CD4-positive, alpha-beta T cell treated with Interleukin-15 for 1 hour (primary cell): ENCODE measurements around the gene CENPP.
"Not testable (repeated sequence)": the region's sequence is repeated elsewhere in the genome, so short reads cannot be mapped to it uniquely, and the experiment has no call there.

Experiments used
- DNase-seq: peaks from one replicate; pipeline ENCODE4 v3.0.0-alpha.2; 2020

The CENPP gene

GRCh38 chr9:92558612-92559374, 233.0 kb downstream of the CENPP start:
- no peak for DNase-seq

- no peak for DNase-seq
Measured at GRCh38 chr9:92561374-92562330, 235.9 kb downstream of the CENPP start.

GRCh38 chr9:92562461-92562967, 236.8 kb downstream of the CENPP start:
- DNase-seq: no peak

GRCh38 chr9:92563116-92564100, 237.7 kb downstream of the CENPP start:
- no peak for DNase-seq

GRCh38 chr9:92564504-92564903, 238.8 kb downstream of the CENPP start:
- DNase-seq: no peak

- DNase-seq: no peak
Measured at GRCh38 chr9:92564982-92565381, 239.2 kb downstream of the CENPP start.

GRCh38 chr9:92571871-92572270, 246.1 kb downstream of the CENPP start:
- not testable (repeated sequence) for DNase-seq

GRCh38 chr9:92573612-92574011, 247.9 kb downstream of the CENPP start:
- not testable (repeated sequence) for DNase-seq

- DNase-seq: no peak
Measured at GRCh38 chr9:92576175-92576574, 250.4 kb downstream of the CENPP start.

GRCh38 chr9:92589923-92590322, 264.2 kb downstream of the CENPP start:
- DNase-seq: no peak

GRCh38 chr9:92590377-92590776, 264.6 kb downstream of the CENPP start:
- no peak for DNase-seq

- no peak for DNase-seq
Measured at GRCh38 chr9:92592537-92592936, 266.8 kb downstream of the CENPP start.

- no peak for DNase-seq
Measured at GRCh38 chr9:92592946-92593861, 267.5 kb downstream of the CENPP start.

- DNase-seq: not testable (repeated sequence)
Measured at GRCh38 chr9:92595075-92595474, 269.3 kb downstream of the CENPP start.

GRCh38 chr9:92595930-92596329, 270.2 kb downstream of the CENPP start:
- DNase-seq: no peak

- DNase-seq: no peak
Measured at GRCh38 chr9:92598382-92598781, 272.6 kb downstream of the CENPP start.

- no peak for DNase-seq
Measured at GRCh38 chr9:92599938-92600461, 274.2 kb downstream of the CENPP start.

GRCh38 chr9:92600462-92601261, 274.9 kb downstream of the CENPP start:
- no peak for DNase-seq

GRCh38 chr9:92601451-92601850, 275.7 kb downstream of the CENPP start:
- DNase-seq: no peak

GRCh38 chr9:92602413-92602812, 276.7 kb downstream of the CENPP start:
- no peak for DNase-seq
